B cell (primary cell): ENCODE results near the gene LYRM1. TPM values are rescaled to one million over a fixed set of nuclear protein-coding genes. Genes with fewer than 3 reads are reported as not detected.

Experiments
- ATAC-seq: fragments of 200-7000 bp; cut with Tn5 transposase; one replicate; pipeline ENCODE4 v1.10.0; 2021; ENCODE audit warnings: low read depth, mild to moderate bottlenecking, moderate number of reproducible peaks, moderate library complexity
- CTCF ChIA-PET: fragments of 350-600 bp; sonication (Branson Sonifier 250); formaldehyde crosslinking; loops from one replicate; lab custom pipeline; 2021; ENCODE audit warnings: antibody characterized with exemption, inconsistent platforms; lab: Charles Lee
- POLR2A ChIA-PET: fragments of 350-600 bp; sonication (Branson Sonifier 250); formaldehyde crosslinking; loops from one replicate; lab custom pipeline; 2021; ENCODE audit warnings: antibody characterized with exemption; lab: Charles Lee
- DNase-seq: peaks from one replicate; pipeline ENCODE4 v3.0.0; 2013
- H2AFZ ChIP-seq: 2 replicates; pipeline ENCODE4 v1.6.1; 2012; ENCODE audit warnings: mild to moderate bottlenecking, low read depth, low read length; ENCODE audit not compliant: insufficient read depth, poor library complexity, severe bottlenecking
- H3K27ac ChIP-seq, 2 donors: 1 replicate in 1 of 2; 2 replicates in 1 of 2; pipeline ENCODE4 v1.5.1; 2012 to 2013; ENCODE audit warnings: low read length in 2 of 2, mild to moderate bottlenecking in 2 of 2, moderate library complexity in 1 of 2
- H3K27me3 ChIP-seq, 4 experiments: fragments of 200-600 bp in 1 of 4; sonication (generic) in 1 of 4; replicated peaks in 1 of 4; 1 replicate in 2 of 4; 2 replicates in 2 of 4; pipeline versions ENCODE4 v1.6.1 to v1.7.0; 2013 to 2016; ENCODE audit warnings: low read length in 3 of 4, mild to moderate bottlenecking in 2 of 4, mixed read lengths in 1 of 4, moderate library complexity in 1 of 4; ENCODE audit not compliant: insufficient read depth in 4 of 4, control insufficient read depth in 3 of 4; ENCODE audit errors: control extremely low read depth in 1 of 4
- H3K36me3 ChIP-seq, 2 experiments: replicated peaks in 1 of 2; 1 replicate in 1 of 2; 2 replicates in 1 of 2; pipeline versions ENCODE4 v1.6.1 to v1.7.1; 2013; ENCODE audit warnings: low read length in 1 of 2; ENCODE audit not compliant: insufficient read depth in 2 of 2, control insufficient read depth in 1 of 2; ENCODE audit errors: control extremely low read depth in 1 of 2, extremely low read depth in 1 of 2
- H3K4me1 ChIP-seq, 2 donors: fragments of 200-600 bp in 1 of 2; sonication (generic) in 1 of 2; 1 replicate in 1 of 2; 2 replicates in 1 of 2; pipeline versions ENCODE4 v1.5.1 to v1.6.1; 2013 to 2017; ENCODE audit warnings: low read length in 2 of 2; ENCODE audit not compliant: control insufficient read depth in 2 of 2, insufficient read depth in 2 of 2
- H3K4me2 ChIP-seq: replicated peaks from 2 replicates; pipeline ENCODE3; 2012; ENCODE audit warnings: mild to moderate bottlenecking, low read depth, low read length; ENCODE audit not compliant: poor library complexity, severe bottlenecking
- H3K4me3 ChIP-seq, 5 experiments: fragments of 200-600 bp in 1 of 5; sonication (generic) in 1 of 5; 1 replicate in 3 of 5; 2 replicates in 2 of 5; pipeline versions ENCODE4 v1.5.1 to v1.7.0; 2011 to 2016; ENCODE audit warnings: low read length in 4 of 5, mild to moderate bottlenecking in 4 of 5, low read depth in 2 of 5, control low read depth in 1 of 5, moderate library complexity in 1 of 5; ENCODE audit not compliant: insufficient read depth in 1 of 5; ENCODE audit errors: control extremely low read depth in 1 of 5, extremely low read depth in 1 of 5
- H3K79me2 ChIP-seq: fragments of 200-600 bp; sonication (generic); one replicate; pipeline ENCODE4 v1.6.0; 2016; ENCODE audit warnings: low read length; ENCODE audit not compliant: control insufficient read depth, insufficient read depth
- H3K9ac ChIP-seq: fragments of 200-600 bp; sonication (generic); 2 replicates; pipeline ENCODE4 v1.6.1; 2017; ENCODE audit warnings: mild to moderate bottlenecking, low read length, moderate library complexity
- H3K9me3 ChIP-seq, 3 donors: one replicate each; pipeline versions ENCODE4 v1.6.1 to v1.7.1; 2013; ENCODE audit warnings: low read length in 2 of 3; ENCODE audit not compliant: control insufficient read depth in 2 of 3, insufficient read depth in 1 of 3; ENCODE audit errors: control extremely low read depth in 1 of 3
- H4K20me1 ChIP-seq: 2 replicates; pipeline ENCODE4 v1.6.0; 2012; ENCODE audit warnings: mild to moderate bottlenecking, low read length; ENCODE audit not compliant: insufficient read depth, control insufficient read depth, poor library complexity, severe bottlenecking
- H3K27ac Mint-ChIP-seq: one replicate; pipeline ENCODE4 v1.8.0; 2021; ENCODE audit warnings: mixed read lengths
- H3K27me3 Mint-ChIP-seq: one replicate; pipeline ENCODE4 v1.8.0; 2021; ENCODE audit warnings: mixed read lengths
- H3K4me1 Mint-ChIP-seq: one replicate; pipeline ENCODE4 v1.8.0; 2021; ENCODE audit warnings: mixed read lengths
- H3K4me3 Mint-ChIP-seq: one replicate; pipeline ENCODE4 v1.8.0; 2021; ENCODE audit warnings: mixed read lengths
- H3K9me3 Mint-ChIP-seq: one replicate; pipeline ENCODE4 v1.8.0; 2022; ENCODE audit warnings: mixed read lengths; ENCODE audit not compliant: insufficient read depth
- EZH2 ChIP-seq: IDR thresholded peaks from 2 replicates; pipeline ENCODE4 v1.6.1; 2012; ENCODE audit warnings: borderline replicate concordance, low read depth, mild to moderate bottlenecking, moderate library complexity, low read length; ENCODE audit not compliant: insufficient read depth, poor library complexity, severe bottlenecking
- WGBS: methylation state at CpG from one replicate; pipeline ENCODE4 v1.1.5; 2013; ENCODE audit warnings: missing lambda C conversion rate; ENCODE audit not compliant: insufficient coverage; 5-methylcytosine and 5-hydroxymethylcytosine counted together
- intact Hi-C: fragments of 100-400 bp; cut with micrococcal nuclease; formaldehyde crosslinking; loops from one replicate; pipeline ENCODE4 v1.10.0; 2022
- polyA plus RNA-seq: library from polyadenylated mRNA; depleted of rRNA; stranded (reverse); fragments of >200 nt; gene quantifications from 2 replicates; pipeline ENCODE4 v1.2.3, GENCODE V29; 2012
- total RNA-seq, 2 donors: library from RNA; stranded (reverse); fragments of 120-200 nt in 1 of 2; gene quantifications; 1 replicate in 1 of 2; 2 replicates in 1 of 2; pipeline versions ENCODE4 v1.2.3 to v1.2.4, GENCODE V29; 2013 to 2022
- TF ChIP-seq, protein P1 (sequence below): fragments of 200-600 bp; IDR thresholded peaks from one replicate; pipeline ENCODE4 v1.8.0; 2022; ENCODE audit warnings: antibody characterized with exemption, mild to moderate bottlenecking

LYRM1 gene
- total and polyA plus RNA-seq, 2 donors (not counting 1 experiment from before 2014, with no cell fraction given), result 20.0 to 21.8 TPM

- no peaks in the 10 kb centered on the region for H3K4me1 ChIP-seq
- no peak overlapping the region for H3K9ac ChIP-seq
- Mint-ChIP-seq H3K4me3 (no peak overlapping the region), H3K27ac (no peak overlapping the region), H3K4me1 (peaks cover 10% of the 10 kb centered on the region), H3K9me3 (no peaks in the 10 kb centered on the region), H3K27me3 (no peaks in the 10 kb centered on the region)
- peaks cover 4 to 6% of the 10 kb centered on the region in 2 experiments for H3K36me3 ChIP-seq
- intact Hi-C loops, result no loop called here
- H3K27ac ChIP-seq, result no peak overlapping the region
- H3K4me2 ChIP-seq, result no peak overlapping the region
- H3K27me3 ChIP-seq, result no peaks in the 10 kb centered on the region
- POLR2A ChIA-PET, result no interaction called here
- DNase-seq (no peak), ATAC-seq (no peak)
- TF ChIP-seq, protein P1, sequence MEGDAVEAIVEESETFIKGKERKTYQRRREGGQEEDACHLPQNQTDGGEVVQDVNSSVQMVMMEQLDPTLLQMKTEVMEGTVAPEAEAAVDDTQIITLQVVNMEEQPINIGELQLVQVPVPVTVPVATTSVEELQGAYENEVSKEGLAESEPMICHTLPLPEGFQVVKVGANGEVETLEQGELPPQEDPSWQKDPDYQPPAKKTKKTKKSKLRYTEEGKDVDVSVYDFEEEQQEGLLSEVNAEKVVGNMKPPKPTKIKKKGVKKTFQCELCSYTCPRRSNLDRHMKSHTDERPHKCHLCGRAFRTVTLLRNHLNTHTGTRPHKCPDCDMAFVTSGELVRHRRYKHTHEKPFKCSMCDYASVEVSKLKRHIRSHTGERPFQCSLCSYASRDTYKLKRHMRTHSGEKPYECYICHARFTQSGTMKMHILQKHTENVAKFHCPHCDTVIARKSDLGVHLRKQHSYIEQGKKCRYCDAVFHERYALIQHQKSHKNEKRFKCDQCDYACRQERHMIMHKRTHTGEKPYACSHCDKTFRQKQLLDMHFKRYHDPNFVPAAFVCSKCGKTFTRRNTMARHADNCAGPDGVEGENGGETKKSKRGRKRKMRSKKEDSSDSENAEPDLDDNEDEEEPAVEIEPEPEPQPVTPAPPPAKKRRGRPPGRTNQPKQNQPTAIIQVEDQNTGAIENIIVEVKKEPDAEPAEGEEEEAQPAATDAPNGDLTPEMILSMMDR, result no peak
- TF ChIP-seq EZH2, result no peak
- no peaks in the 10 kb centered on the region for H3K9me3 ChIP-seq
- H3K79me2 ChIP-seq, result peaks cover 83% of the 10 kb centered on the region
- H3K4me3 ChIP-seq, result no peak overlapping the region
- peaks cover 22% of the 10 kb centered on the region for H4K20me1 ChIP-seq
- WGBS, result 100% methylated on average over 3 of the region's 3 CpGs
- no peak overlapping the region for H2AFZ ChIP-seq
- CTCF ChIA-PET, result interaction anchor here (2.4 to 4.0 kb wide), 2 partner anchors 13 to 16 kb away, joined by 8 to 21 read pairs; no protein-coding TSS in a partner anchor
Measured at GRCh38 chr16:20866801-20867200, 33.8 kb upstream of the LYRM1 start.

DNA sequence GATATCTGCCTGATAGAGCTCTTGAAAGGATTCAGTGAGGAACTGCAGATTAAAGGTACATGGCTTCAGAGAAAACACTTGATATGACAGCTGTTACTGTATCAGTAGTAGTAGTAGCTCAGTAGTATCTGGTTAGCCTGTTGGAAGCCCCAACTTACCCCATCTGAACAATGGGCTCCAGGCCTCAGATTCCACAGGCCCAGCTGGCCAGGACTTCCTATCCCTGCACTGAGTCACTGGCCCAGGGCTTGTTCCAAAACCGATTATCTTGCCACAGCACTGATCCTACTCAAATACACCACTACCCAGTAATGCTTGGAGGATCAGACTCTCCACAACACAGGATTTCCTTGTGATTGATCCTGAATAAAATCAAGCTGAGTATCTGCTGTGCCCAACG lies 33.0 kb upstream of the LYRM1 start:
- H2AFZ ChIP-seq, result no peak overlapping the region
- no peak overlapping the region for H3K4me2 ChIP-seq
- peaks cover 0 to 6% of the 10 kb centered on the region in 2 experiments for H3K36me3 ChIP-seq
- Mint-ChIP-seq H3K27ac (no peak overlapping the region), H3K9me3 (no peaks in the 10 kb centered on the region), H3K4me1 (peaks cover 13% of the 10 kb centered on the region), H3K27me3 (no peaks in the 10 kb centered on the region), H3K4me3 (no peak overlapping the region)
- no peak for TF ChIP-seq EZH2
- TF ChIP-seq, protein P1, result no peak
- H4K20me1 ChIP-seq, result peaks cover 28% of the 10 kb centered on the region
- intact Hi-C loops, result no loop called here
- no peak overlapping the region for H3K27ac ChIP-seq
- no peaks in the 10 kb centered on the region for H3K27me3 ChIP-seq
- no peak for ATAC-seq
- CTCF ChIA-PET, result interaction anchor here (4.0 kb wide), 1 partner anchor 16 kb away, joined by 21 read pairs; no protein-coding TSS in a partner anchor
- peaks cover 84% of the 10 kb centered on the region for H3K79me2 ChIP-seq
- POLR2A ChIA-PET, result no interaction called here
- no peak overlapping the region for H3K9ac ChIP-seq
- DNase-seq, result no peak
- H3K4me1 ChIP-seq, result peaks cover 0 to 3% of the 10 kb centered on the region in 2 donors
- H3K9me3 ChIP-seq, result no peaks in the 10 kb centered on the region
- H3K4me3 ChIP-seq, result no peak overlapping the region
- WGBS, result 100% methylated on average over 2 of the region's 2 CpGs
